Kidney epithelial cell (primary cell): ENCODE data around the gene PKN1. TPM values are rescaled to one million over a fixed set of nuclear protein-coding genes. Genes with fewer than 3 reads are reported as not detected.

Experiments used
- DNase-seq: peaks from one replicate; pipeline ENCODE4 v3.0.0-alpha.2; 2010; ENCODE audit warnings: low read depth
- H3K27me3 ChIP-seq: 2 replicates; pipeline ENCODE4 v1.6.0; 2011; ENCODE audit warnings: low read length; ENCODE audit not compliant: control insufficient read depth, insufficient read depth
- H3K36me3 ChIP-seq: 2 replicates; pipeline ENCODE4 v1.5.1; 2011; ENCODE audit warnings: low read length; ENCODE audit not compliant: control insufficient read depth, insufficient read depth
- H3K4me3 ChIP-seq: 2 replicates; pipeline ENCODE4 v1.5.1; 2011; ENCODE audit warnings: low read depth, mild to moderate bottlenecking, control low read depth, low read length
- CTCF ChIP-seq: IDR thresholded peaks from 2 replicates; pipeline ENCODE4 v1.5.1; 2011; ENCODE audit warnings: mild to moderate bottlenecking, moderate library complexity, low read length, control low read depth, inconsistent platforms; ENCODE audit not compliant: insufficient read depth, poor library complexity, severe bottlenecking
- total RNA-seq: library from RNA; depleted of rRNA; stranded (reverse); fragments of >200 nt; gene quantifications from 2 replicates; pipeline ENCODE4 v1.2.3, GENCODE V29; 2015

PKN1 gene
- 230 and 256 TPM in 2 replicates for total RNA-seq

DNA sequence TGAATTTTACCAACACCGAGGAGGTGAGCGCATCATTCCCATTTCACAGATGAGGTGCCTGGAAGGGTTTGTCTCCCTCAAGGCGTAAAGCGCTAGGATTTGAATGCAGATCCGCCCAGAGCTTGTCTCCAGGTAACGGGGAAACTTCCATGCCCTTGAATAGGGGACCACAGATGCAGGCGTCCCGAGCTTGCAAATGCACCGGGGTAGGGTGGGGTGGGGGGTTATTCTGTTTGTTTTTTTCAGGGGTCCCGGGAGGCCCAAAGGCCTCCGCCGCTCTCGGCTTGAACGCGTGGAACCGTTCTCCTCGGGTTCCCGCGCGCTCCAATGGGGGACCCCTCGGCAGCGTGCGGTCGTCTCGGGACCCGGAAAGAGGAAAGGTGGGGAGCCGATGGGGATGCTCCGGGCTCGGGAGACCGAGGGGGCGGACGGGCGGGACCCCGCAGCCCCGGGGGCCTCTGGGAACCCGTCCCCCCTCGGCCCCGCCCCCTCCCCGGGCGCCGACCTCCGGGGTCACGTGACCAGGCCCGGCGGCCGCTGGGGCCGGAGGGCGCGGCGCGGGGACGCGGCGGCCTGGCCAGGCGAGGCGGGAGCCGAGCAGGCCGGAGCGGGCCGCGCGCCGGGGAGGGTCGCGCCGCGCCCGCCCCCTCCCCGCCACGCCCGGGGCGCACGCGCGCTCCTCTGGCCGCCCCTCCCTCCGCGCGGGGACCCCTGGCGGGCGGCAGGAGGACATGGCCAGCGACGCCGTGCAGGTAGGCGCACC is at the start of gene PKN1:
PKN1 (plus strand) TSS at position 516 of the 763 bp plus-strand sequence; CDS start at position 732, 216 bp downstream.
- Histone ChIP-seq H3K4me3 (peak within 1 kb of the TSS; percentile 71), H3K36me3 (no peaks in the 10 kb centered on the region), H3K27me3 (no peaks in the 10 kb centered on the region)
- no peak for DNase-seq
- no peak for TF ChIP-seq CTCF

- no peak for TF ChIP-seq CTCF
- H3K4me3 ChIP-seq: no peak overlapping the region
- DNase-seq: no peak
- no peaks in the 10 kb centered on the region for H3K36me3 ChIP-seq
- H3K27me3 ChIP-seq: no peaks in the 10 kb centered on the region
Observed at GRCh38 chr19:14383661-14384555, 49.2 kb upstream of the PKN1 start.

GRCh38 chr19:14385492-14385891 is 47.6 kb upstream of the PKN1 start:
- TF ChIP-seq CTCF: no peak
- no peak for DNase-seq
- Histone ChIP-seq H3K4me3 (no peak overlapping the region), H3K36me3 (no peaks in the 10 kb centered on the region), H3K27me3 (no peaks in the 10 kb centered on the region)

- Histone ChIP-seq H3K27me3 (no peaks in the 10 kb centered on the region), H3K36me3 (no peaks in the 10 kb centered on the region), H3K4me3 (no peak overlapping the region)
- no peak for DNase-seq
- no peak for TF ChIP-seq CTCF
Observed at GRCh38 chr19:14390548-14390947, 42.6 kb upstream of the PKN1 start.

DNA sequence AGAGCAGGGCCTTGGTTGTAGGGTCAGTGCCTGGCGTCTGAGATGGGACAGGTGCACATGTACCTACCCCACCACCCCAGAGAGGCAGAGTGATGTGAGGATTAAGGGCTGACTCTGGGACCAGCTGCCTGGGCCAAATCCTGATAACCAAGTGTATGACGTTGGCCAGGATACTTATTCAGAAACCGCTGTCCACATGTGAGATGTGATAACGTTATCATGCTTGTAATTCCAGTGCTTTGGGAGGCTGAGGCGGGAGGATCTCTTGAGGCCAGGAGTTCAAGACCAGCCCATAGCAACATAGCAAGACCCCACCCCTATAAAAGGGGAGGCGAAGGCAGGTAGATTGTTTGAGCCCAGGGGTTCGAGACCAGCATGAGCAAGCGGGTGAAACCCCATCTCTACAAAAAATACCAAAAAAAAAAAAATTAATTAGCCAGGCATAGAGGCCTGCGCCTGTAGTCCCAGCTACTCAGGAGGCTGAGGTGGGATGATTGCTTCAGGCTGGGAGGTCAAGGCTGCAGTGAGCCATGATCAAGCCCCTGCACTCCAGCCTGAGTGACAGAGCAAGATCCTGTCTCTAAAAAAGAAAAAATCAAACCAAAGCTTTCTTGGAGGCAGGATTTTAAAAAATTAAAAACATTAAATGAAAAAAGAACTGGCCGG is 41.8 kb upstream of the PKN1 start:
- no peaks in the 10 kb centered on the region for H3K27me3 ChIP-seq
- TF ChIP-seq CTCF: no peak
- no peak overlapping the region for H3K4me3 ChIP-seq
- no peak for DNase-seq
- H3K36me3 ChIP-seq: no peaks in the 10 kb centered on the region
